Dermis lymphatic vessel endothelial cell (primary cell): ENCODE results near the gene MAP3K5. TPM values are rescaled to one million over a fixed set of nuclear protein-coding genes. Genes with fewer than 3 reads are reported as not detected.

Experiments used
- total RNA-seq: library from RNA; depleted of rRNA; stranded (reverse); fragments of >200 nt; gene quantifications from 2 replicates; pipeline ENCODE4 v1.2.1, GENCODE V29; 2014

MAP3K5 gene
- 1.5 and 2.3 TPM in 2 replicates for total RNA-seq

GRCh38 chr6:136792410-136793262, at the start of gene MAP3K5:
TSS of gene MAP3K5 (minus strand) at chr6:136792477. CDS start at chr6:136792157, 320 bp downstream.

GRCh38 chr6:136822376-136823127, 30.3 kb upstream of the MAP3K5 start, which contains the start of gene PEX7:
TSS of gene PEX7 (plus strand) at chr6:136822592. CDS start at chr6:136822666, 74 bp downstream.

GRCh38 chr6:136550330-136551071, 241.8 kb downstream of the MAP3K5 start, which contains the start of gene MAP7:
TSS of gene MAP7 (minus strand) at chr6:136550422. CDS start at chr6:136550408, 14 bp downstream.

Other genes with a start within 250 kb of the MAP3K5 start
- 0.22 and 0.60 TPM in 2 replicates for gene MAP7, start 242.1 kb downstream of the MAP3K5 start, total RNA-seq
- 4.9 and 5.6 TPM in 2 replicates for gene PEX7, start 30.1 kb upstream of the MAP3K5 start, total RNA-seq
- gene SLC35D3, start 129.8 kb upstream of the MAP3K5 start, total RNA-seq: not detected in 2 replicates